H1 (cell line): Measurements from ENCODE around the gene FHIT. TPM values are rescaled to one million over a fixed set of nuclear protein-coding genes. Genes with fewer than 3 reads are reported as not detected.

Experiments
- CTCF ChIA-PET: fragments of 300-600 bp; sonication (Branson Sonifier 250); formaldehyde crosslinking; loops from one replicate; lab custom pipeline; 2021; ENCODE audit not compliant: partially characterized antibody; lab: Charles Lee
- POLR2A ChIA-PET: fragments of 300-600 bp; sonication (Branson Sonifier 250); formaldehyde crosslinking; loops from one replicate; lab custom pipeline; 2021; ENCODE audit warnings: inconsistent platforms; ENCODE audit not compliant: partially characterized antibody; lab: Charles Lee
- DNase-seq, 2 experiments: peaks; one replicate each; pipeline versions ENCODE4 v3.0.0 to v3.0.0-alpha.2; 2010 to 2022; ENCODE audit warnings: low spot score in 2 of 2, low read depth in 1 of 2, mixed read lengths in 1 of 2
- FAIRE-seq: peaks from 2 replicates; lab custom pipeline; 2011; peaks lifted over from hg19 to GRCh38; lab: Jason Lieb, UNC
- H2AFZ ChIP-seq: 2 replicates; pipeline ENCODE4 v1.8.1; 2012; ENCODE audit warnings: low read length, inconsistent platforms
- H2AK5ac ChIP-seq: 2 replicates; pipeline ENCODE4 v1.6.1; 2013; ENCODE audit warnings: low read depth, low read length
- H2BK120ac ChIP-seq: replicated peaks from 2 replicates; pipeline ENCODE3; 2013; ENCODE audit warnings: low read depth, low read length, inconsistent platforms
- H2BK12ac ChIP-seq: 2 replicates; pipeline ENCODE4 v1.6.1; 2013; ENCODE audit warnings: low read depth, low read length
- H2BK15ac ChIP-seq: 2 replicates; pipeline ENCODE4 v1.6.1; 2013; ENCODE audit warnings: low read length
- H2BK20ac ChIP-seq: 2 replicates; pipeline ENCODE4 v1.6.1; 2013; ENCODE audit warnings: low read length
- H2BK5ac ChIP-seq: 2 replicates; pipeline ENCODE4 v1.6.1; 2013; ENCODE audit warnings: low read depth, low read length
- H3K14ac ChIP-seq: 2 replicates; pipeline ENCODE4 v1.6.1; 2013; ENCODE audit warnings: inconsistent platforms; ENCODE audit not compliant: insufficient read length
- H3K18ac ChIP-seq: 2 replicates; pipeline ENCODE4 v1.6.1; 2013; ENCODE audit warnings: low read length; ENCODE audit errors: extremely low read depth
- H3K23ac ChIP-seq: 2 replicates; pipeline ENCODE4 v1.6.1; 2013; ENCODE audit warnings: inconsistent platforms; ENCODE audit not compliant: insufficient read length
- H3K23me2 ChIP-seq: 2 replicates; pipeline ENCODE4 v1.6.1; 2013; ENCODE audit warnings: low read depth, low read length
- H3K27ac ChIP-seq: 2 replicates; pipeline ENCODE4 v1.6.1; 2011; ENCODE audit warnings: low read depth, low read length, inconsistent platforms
- H3K27me3 ChIP-seq, 4 experiments: replicated peaks in 1 of 4; 1 replicate in 1 of 4; 2 replicates in 3 of 4; pipeline versions ENCODE4 v1.6.1 to v1.8.1; 2011 to 2013; ENCODE audit warnings: low read length in 3 of 4, mild to moderate bottlenecking in 3 of 4, inconsistent platforms in 2 of 4, mixed read lengths in 2 of 4, moderate library complexity in 1 of 4; ENCODE audit not compliant: control insufficient read depth in 3 of 4, insufficient read depth in 3 of 4; ENCODE audit errors: extremely low read depth in 1 of 4
- H3K36me3 ChIP-seq, 4 experiments: 2 replicates each; pipeline versions ENCODE4 v1.6.1 to v1.8.1; 2011 to 2013; ENCODE audit warnings: mild to moderate bottlenecking in 4 of 4, low read length in 3 of 4, moderate library complexity in 2 of 4, control low read depth in 1 of 4, inconsistent platforms in 1 of 4; ENCODE audit not compliant: insufficient read depth in 4 of 4, control insufficient read depth in 2 of 4
- H3K4ac ChIP-seq: replicated peaks from 2 replicates; pipeline ENCODE3; 2013; ENCODE audit warnings: low read length, low read depth, mixed read lengths, inconsistent platforms; ENCODE audit not compliant: insufficient read length
- H3K4me1 ChIP-seq, 4 experiments: replicated peaks in 1 of 4; 1 replicate in 1 of 4; 2 replicates in 3 of 4; pipeline versions ENCODE4 v1.6.1 to v1.8.1; 2011 to 2013; ENCODE audit warnings: low read length in 3 of 4, inconsistent platforms in 2 of 4, mixed read lengths in 1 of 4; ENCODE audit not compliant: insufficient read depth in 4 of 4, control insufficient read depth in 3 of 4
- H3K4me2 ChIP-seq, 2 experiments: 2 replicates each; pipeline versions ENCODE4 v1.6.1 to v1.8.1; 2011 to 2013; ENCODE audit warnings: low read depth in 2 of 2, low read length in 2 of 2, control low read depth in 1 of 2, inconsistent platforms in 1 of 2, mild to moderate bottlenecking in 1 of 2; ENCODE audit not compliant: insufficient read depth in 1 of 2
- H3K4me3 ChIP-seq, 4 experiments: fragments of 200-600, 300-600 bp in 1 of 4; sonication (generic), shearing (Covaris generic), sonication (Bioruptor Twin) in 1 of 4; 2 replicates each; pipeline versions ENCODE4 v1.5.1 to v1.8.1; 2011 to 2016; ENCODE audit warnings: low read length in 4 of 4, low read depth in 3 of 4, control low read depth in 2 of 4, inconsistent platforms in 2 of 4, mild to moderate bottlenecking in 2 of 4, mixed read lengths in 1 of 4, moderate library complexity in 1 of 4; ENCODE audit not compliant: insufficient read depth in 2 of 4; ENCODE audit errors: extremely low read depth in 1 of 4
- H3K56ac ChIP-seq: replicated peaks from 2 replicates; pipeline ENCODE3; 2013; ENCODE audit warnings: low read depth, mild to moderate bottlenecking, mixed read lengths, low read length, inconsistent platforms; ENCODE audit not compliant: insufficient read length
- H3K79me1 ChIP-seq: 2 replicates; pipeline ENCODE4 v1.6.1; 2013; ENCODE audit warnings: low read depth, low read length, control low read depth
- H3K79me2 ChIP-seq, 2 experiments: 2 replicates each; pipeline versions ENCODE4 v1.6.1 to v1.8.1; 2012 to 2013; ENCODE audit warnings: low read length in 2 of 2, mild to moderate bottlenecking in 2 of 2, inconsistent platforms in 1 of 2; ENCODE audit not compliant: insufficient read depth in 2 of 2, control insufficient read depth in 1 of 2
- H3K9ac ChIP-seq, 4 experiments: replicated peaks in 1 of 4; 1 replicate in 1 of 4; 2 replicates in 3 of 4; pipeline versions ENCODE4 v1.6.1 to v1.8.1; 2011 to 2013; ENCODE audit warnings: low read depth in 3 of 4, low read length in 3 of 4, control low read depth in 2 of 4, mild to moderate bottlenecking in 2 of 4, moderate library complexity in 2 of 4, inconsistent platforms in 1 of 4; ENCODE audit errors: extremely low read depth in 1 of 4
- H3K9me3 ChIP-seq, 2 experiments: 2 replicates each; pipeline versions ENCODE4 v1.6.1 to v1.8.1; 2012 to 2013; ENCODE audit warnings: mild to moderate bottlenecking in 2 of 2, moderate library complexity in 2 of 2, control low read depth in 1 of 2, inconsistent platforms in 1 of 2, low read depth in 1 of 2, low read length in 1 of 2, mixed read lengths in 1 of 2; ENCODE audit not compliant: insufficient read depth in 2 of 2
- H4K20me1 ChIP-seq, 2 experiments: replicated peaks in 1 of 2; 2 replicates each; pipeline versions ENCODE3 to v1.8.1; 2011 to 2013; ENCODE audit warnings: inconsistent platforms in 2 of 2, low read length in 2 of 2, mild to moderate bottlenecking in 1 of 2; ENCODE audit not compliant: insufficient read depth in 2 of 2, control insufficient read depth in 1 of 2
- H4K5ac ChIP-seq: 2 replicates; pipeline ENCODE4 v1.6.1; 2013; ENCODE audit warnings: low read length, low read depth, mixed read lengths, inconsistent platforms; ENCODE audit not compliant: insufficient read length
- H4K8ac ChIP-seq: 2 replicates; pipeline ENCODE4 v1.8.0; 2013; ENCODE audit warnings: mild to moderate bottlenecking, moderate library complexity, low read length, inconsistent platforms; ENCODE audit not compliant: insufficient read depth; ENCODE audit errors: extremely low read depth
- H4K91ac ChIP-seq: replicated peaks from 2 replicates; pipeline ENCODE3; 2013; ENCODE audit warnings: low read length, mixed read lengths, inconsistent platforms; ENCODE audit not compliant: insufficient read length
- BRCA1 ChIP-seq: IDR thresholded peaks from 2 replicates; pipeline ENCODE4 v1.6.1; 2012; ENCODE audit warnings: low read depth, low read length, improper control_type of control experiment
- CBX8 ChIP-seq: fragments of 300-800, 300-1000 bp; sonication (generic); IDR thresholded peaks from 2 replicates; pipeline ENCODE4 v1.7.1; 2016; ENCODE audit warnings: low read depth, low read length, borderline replicate concordance
- CEBPB ChIP-seq: IDR thresholded peaks from 2 replicates; pipeline ENCODE4 v1.6.1; 2012; ENCODE audit warnings: low read depth, low read length
- CHD2 ChIP-seq: IDR thresholded peaks from 2 replicates; pipeline ENCODE4 v1.6.1; 2012; ENCODE audit warnings: low read length, improper control_type of control experiment
- CTBP2 ChIP-seq: IDR thresholded peaks from 2 replicates; pipeline ENCODE4 v1.7.0; 2011; ENCODE audit warnings: borderline replicate concordance, mild to moderate bottlenecking, moderate library complexity, mixed read lengths, low read length; ENCODE audit not compliant: insufficient read depth, insufficient read length
- EGR1 ChIP-seq: IDR thresholded peaks from 2 replicates; pipeline ENCODE4 v1.6.1; 2011; ENCODE audit warnings: low read depth, low read length, borderline replicate concordance
- GTF2F1 ChIP-seq: IDR thresholded peaks from 2 replicates; pipeline ENCODE4 v1.6.1; 2012; ENCODE audit warnings: low read depth, low read length, improper control_type of control experiment, borderline replicate concordance
- RAD21 ChIP-seq, 2 experiments: IDR thresholded peaks in 1 of 2; conservative IDR thresholded peaks in 1 of 2; 2 replicates each; pipeline ENCODE4 v1.6.1; 2011; ENCODE audit warnings: low read depth in 2 of 2, low read length in 2 of 2, improper control_type of control experiment in 1 of 2, inconsistent platforms in 1 of 2, mild to moderate bottlenecking in 1 of 2, moderate library complexity in 1 of 2
- RNF2 ChIP-seq: fragments of 200-900, 300-1000 bp; sonication (generic); IDR thresholded peaks from 2 replicates; pipeline ENCODE4 v1.7.1; 2016; ENCODE audit warnings: borderline replicate concordance, low read depth, mild to moderate bottlenecking, antibody characterized with exemption, low read length; ENCODE audit not compliant: poor library complexity, severe bottlenecking; ENCODE audit errors: missing control alignments
- SIN3A ChIP-seq, 2 experiments: IDR thresholded peaks in 1 of 2; conservative IDR thresholded peaks in 1 of 2; 2 replicates each; pipeline ENCODE4 v1.6.1; 2011 to 2012; ENCODE audit warnings: low read length in 2 of 2, improper control_type of control experiment in 1 of 2, low read depth in 1 of 2, mild to moderate bottlenecking in 1 of 2
- SIRT6 ChIP-seq: IDR thresholded peaks from one replicate; pipeline ENCODE4 v1.7.1; 2012; ENCODE audit warnings: low read length, inconsistent platforms
- SIX5 ChIP-seq: IDR thresholded peaks from 2 replicates; pipeline ENCODE4 v1.6.1; 2011; ENCODE audit warnings: mild to moderate bottlenecking, low read depth, low read length
- SP4 ChIP-seq: IDR thresholded peaks from 2 replicates; pipeline ENCODE4 v1.6.1; 2012; ENCODE audit warnings: low read length, inconsistent platforms
- TBP ChIP-seq: IDR thresholded peaks from 2 replicates; pipeline ENCODE4 v1.6.1; 2011; ENCODE audit warnings: low read depth, low read length, improper control_type of control experiment
- TCF12 ChIP-seq: IDR thresholded peaks from 2 replicates; pipeline ENCODE4 v1.6.1; 2011; ENCODE audit warnings: low read depth, mild to moderate bottlenecking, low read length
- WGBS, 2 experiments: shearing (Covaris generic) in 1 of 2; methylation state at CpG; one replicate each; pipeline versions ENCODE4 v1.1.6 to v1.1.7; 2013 to 2015; ENCODE audit warnings: low lambda C conversion rate in 2 of 2, mixed read lengths in 2 of 2, inconsistent platforms in 1 of 2, low coverage in 1 of 2, missing lambda C conversion rate in 1 of 2; ENCODE audit not compliant: insufficient replicate concordance in 2 of 2, insufficient coverage in 1 of 2, insufficient read length in 1 of 2; ENCODE audit errors: extremely low coverage in 1 of 2, missing lambda C conversion rate in 1 of 2; 5-methylcytosine and 5-hydroxymethylcytosine counted together
- polyA plus RNA-seq, 7 experiments: library from polyadenylated mRNA; depleted of rRNA in 3 of 7; stranded (reverse) in 5 of 7; unstranded in 2 of 7; fragments of >200 nt in 5 of 7; fragments of 200-250 nt in 2 of 7; gene quantifications; 1 replicate in 5 of 7; 2 replicates in 1 of 7; 4 replicates in 1 of 7; pipeline versions ENCODE4 v1.2.1 to v1.2.3, GENCODE V29; 2011 to 2013; ENCODE audit warnings: missing spikeins in 2 of 7, mixed read lengths in 2 of 7
- total RNA-seq: library from RNA; stranded (reverse); fragmentation: NEBNext Ultra II Directional; extraction: Animal tissue kit (Norgen Biotek cat#: 25700); gene quantifications from 2 replicates; pipeline ENCODE4 v1.2.1, GENCODE V29; 2021

FHIT gene
- total and polyA plus RNA-seq, 2 of the 8 experiments (the other 6 are each of a cell fraction or from before 2014, with no cell fraction given), result 1.2 to 3.2 TPM

GRCh38 chr3:60186359-60186758 lies 1064.9 kb downstream of the FHIT start:
- no peak for DNase-seq
- H3K23me2 ChIP-seq, result no peaks in the 10 kb centered on the region
- H4K5ac ChIP-seq, result no peak overlapping the region
- no peak overlapping the region for H3K4me2 ChIP-seq
- no peaks in the 10 kb centered on the region for H3K27me3 ChIP-seq
- no peak overlapping the region for H4K8ac ChIP-seq
- no peak overlapping the region for H2BK120ac ChIP-seq
- no peak overlapping the region for H2BK15ac ChIP-seq
- H4K91ac ChIP-seq, result no peak overlapping the region
- no peak for FAIRE-seq
- H2BK20ac ChIP-seq, result no peak overlapping the region
- H3K9me3 ChIP-seq, result no peaks in the 10 kb centered on the region
- WGBS, 2 experiments, result 93% methylated on average over 4 of the region's 4 CpGs; no CpG with 5 or more reads in 1 of the 2 experiments
- no peak overlapping the region for H2BK5ac ChIP-seq
- H3K79me1 ChIP-seq, result no peaks in the 10 kb centered on the region
- no peak overlapping the region for H3K23ac ChIP-seq
- H3K27ac ChIP-seq, result no peak overlapping the region
- no peaks in the 10 kb centered on the region for H3K36me3 ChIP-seq
- ChIA-PET POLR2A (no interaction called here), CTCF (interaction anchor here (1.2 kb wide), 1 partner anchor 21 kb away, joined by 3 read pairs; no protein-coding TSS in a partner anchor)
- H2AFZ ChIP-seq, result no peak overlapping the region
- no peak overlapping the region for H3K4ac ChIP-seq
- H3K14ac ChIP-seq, result no peak overlapping the region
- no peak overlapping the region for H3K18ac ChIP-seq
- H4K20me1 ChIP-seq, result no peaks in the 10 kb centered on the region
- H3K4me1 ChIP-seq, result peaks cover 0 to 8% (median 2%) of the 10 kb centered on the region in 4 experiments; a peak in 3 of 7 replicates
- no peak overlapping the region; the same call in 1 of the 2 replicates for H2AK5ac ChIP-seq
- no peak overlapping the region for H3K4me3 ChIP-seq
- H3K79me2 ChIP-seq, result no peaks in the 10 kb centered on the region
- no peak overlapping the region for H2BK12ac ChIP-seq
- no peak overlapping the region for H3K56ac ChIP-seq
- no peak overlapping the region for H3K9ac ChIP-seq
- no peak for TF ChIP-seq SP4
- no peak for TF ChIP-seq GTF2F1
- TF ChIP-seq BRCA1, result no peak
- no peak for TF ChIP-seq CTBP2
- TF ChIP-seq CHD2, result no peak
- TF ChIP-seq EGR1, result no peak
- TF ChIP-seq CBX8, result no peak
- TF ChIP-seq SIN3A (conservative IDR thresholded peaks at IDR 0.05 in 1 of 2, IDR thresholded peaks at IDR 0.05 in 1 of 2; ENCODE audit: low read depth in 1 of 2, low read length in 2 of 2), result no peak
- TF ChIP-seq CEBPB, result no peak
- TF ChIP-seq RNF2, result no peak
- no peak for TF ChIP-seq SIX5
- TF ChIP-seq RAD21 (IDR thresholded peaks at IDR 0.05 in 1 of 2, conservative IDR thresholded peaks at IDR 0.05 in 1 of 2; ENCODE audit: low read depth in 2 of 2, low read length in 2 of 2), result no peak
- TF ChIP-seq SIRT6, result no peak
- TF ChIP-seq TCF12, result no peak
- TF ChIP-seq TBP, result no peak
